NCI-H1105 treated with DMSO at 0.1 percent for 48 hours (cell line): ENCODE results near the gene OSTF1.

Experiments used
- DNase-seq: peaks from one replicate; lab custom pipeline; 2025; lab: John Stamatoyannopoulos, UW

The OSTF1 gene

DNA sequence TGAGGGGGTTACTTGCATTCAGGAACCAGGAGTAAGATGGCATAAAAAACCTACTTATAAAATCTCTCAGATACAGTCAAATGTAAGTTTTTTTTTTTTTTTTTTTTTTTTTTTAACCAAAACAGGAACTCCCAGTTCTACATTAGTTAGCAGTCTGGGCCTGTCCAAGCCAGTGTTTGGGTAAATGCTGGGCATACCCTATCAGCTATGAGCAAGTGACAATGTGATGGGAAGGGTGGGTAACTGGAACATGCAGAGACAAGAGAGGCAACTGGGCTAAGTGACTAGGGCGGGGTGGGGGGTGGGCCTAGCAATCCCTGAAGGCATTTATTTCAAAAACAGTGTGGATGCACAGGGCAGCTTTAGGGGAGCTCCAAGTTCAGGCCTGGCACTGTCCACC lies 2.7 kb upstream of the OSTF1 start:
- DNase-seq, result no peak

DNA sequence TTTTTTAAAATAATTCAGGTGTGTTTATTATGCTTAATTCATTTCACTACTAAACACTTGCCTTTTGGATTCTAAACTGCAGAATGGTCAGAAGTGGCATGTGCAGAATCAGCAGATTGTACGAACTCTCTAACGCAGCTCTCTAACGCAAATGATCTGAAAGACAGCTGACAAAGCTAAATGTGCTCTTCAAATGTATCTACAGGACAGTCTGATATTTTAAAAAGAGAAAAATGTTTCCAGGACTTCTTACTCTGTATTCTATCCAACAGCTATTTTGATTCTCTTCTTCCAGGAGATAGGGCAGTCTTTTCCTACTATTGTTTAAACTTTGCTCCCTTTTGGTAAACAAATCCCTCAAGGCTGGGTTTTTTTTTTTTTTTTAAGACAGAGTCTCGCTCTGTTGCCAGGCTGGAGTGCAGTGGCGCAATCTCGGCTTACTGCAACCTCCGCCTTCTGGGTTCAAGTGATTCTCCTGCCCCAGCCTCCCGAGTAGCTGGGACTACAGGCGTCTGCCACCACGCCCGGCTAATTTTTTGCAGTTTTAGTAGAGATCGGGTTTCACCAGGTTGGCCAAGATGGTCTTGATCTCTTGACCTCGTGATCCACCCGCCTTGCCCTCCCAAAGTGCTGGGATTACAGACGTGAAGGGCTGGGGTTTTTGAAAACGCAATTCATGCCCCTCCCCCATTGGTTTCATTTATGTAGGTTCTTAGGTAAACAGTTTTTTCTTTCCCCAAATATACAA lies 1.6 kb upstream of the OSTF1 start:
- no peak for DNase-seq

DNA sequence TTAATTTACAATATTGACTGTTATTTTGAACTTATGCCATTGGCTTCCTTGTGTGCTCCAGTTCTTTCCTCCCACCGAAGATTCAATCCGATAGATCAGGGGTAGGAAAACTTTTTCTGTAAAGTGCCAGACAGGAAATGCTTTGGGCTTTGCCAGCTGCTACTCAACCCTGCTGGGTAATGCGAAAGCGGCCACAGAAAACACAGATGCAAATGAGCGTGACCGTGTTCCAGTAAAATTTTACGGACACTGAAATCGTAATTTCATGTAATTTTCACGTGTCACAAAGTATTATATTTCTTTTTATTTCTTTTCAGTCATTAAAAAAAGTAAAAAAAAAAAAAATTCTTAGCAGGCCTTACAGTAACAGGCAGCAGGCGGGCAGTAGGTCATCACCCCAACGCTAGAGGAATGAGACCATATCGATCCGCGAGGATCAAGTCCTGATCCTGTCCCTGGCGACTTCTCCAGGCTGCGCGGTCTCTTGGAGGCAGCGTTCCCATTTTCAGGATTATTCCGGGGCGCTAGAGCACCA lies 958 bp upstream of the OSTF1 start:
- no peak for DNase-seq

DNA sequence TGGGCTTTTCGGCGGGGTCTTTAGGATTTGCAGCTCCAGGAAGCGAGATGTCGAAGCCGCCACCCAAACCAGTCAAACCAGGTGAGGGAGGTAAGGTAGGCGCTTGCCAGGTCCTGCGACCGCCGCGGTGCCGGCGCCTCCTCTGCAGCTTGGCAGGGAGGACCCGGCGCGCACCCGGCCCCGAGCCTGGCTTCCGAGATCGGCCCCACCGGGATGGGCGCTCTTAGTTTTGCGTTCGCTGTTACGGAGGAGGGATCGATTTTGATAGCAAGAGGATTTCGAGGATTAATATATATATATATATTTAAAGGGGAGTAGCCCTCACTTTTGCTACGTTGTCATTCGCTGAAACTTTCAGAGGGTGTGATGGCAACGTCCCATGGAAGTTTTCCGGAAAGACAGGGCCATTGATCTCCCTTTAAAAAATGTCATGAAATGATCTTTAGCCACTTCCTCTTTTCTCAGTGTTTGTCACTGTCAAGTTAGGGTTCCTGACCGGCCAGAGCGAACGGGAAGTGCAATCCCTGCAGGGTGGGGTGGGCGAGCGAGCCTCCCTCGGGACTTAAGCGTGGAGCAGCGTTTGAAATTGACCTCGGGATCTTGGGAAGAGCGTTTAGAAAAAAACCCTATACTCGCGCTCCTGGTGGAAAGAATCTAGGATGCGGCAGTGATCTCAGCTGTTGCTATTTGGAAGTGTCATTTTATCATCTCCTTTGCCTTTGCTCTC lies 495 bp downstream of the OSTF1 start:
- DNase-seq, result peak; percentile 34

DNA sequence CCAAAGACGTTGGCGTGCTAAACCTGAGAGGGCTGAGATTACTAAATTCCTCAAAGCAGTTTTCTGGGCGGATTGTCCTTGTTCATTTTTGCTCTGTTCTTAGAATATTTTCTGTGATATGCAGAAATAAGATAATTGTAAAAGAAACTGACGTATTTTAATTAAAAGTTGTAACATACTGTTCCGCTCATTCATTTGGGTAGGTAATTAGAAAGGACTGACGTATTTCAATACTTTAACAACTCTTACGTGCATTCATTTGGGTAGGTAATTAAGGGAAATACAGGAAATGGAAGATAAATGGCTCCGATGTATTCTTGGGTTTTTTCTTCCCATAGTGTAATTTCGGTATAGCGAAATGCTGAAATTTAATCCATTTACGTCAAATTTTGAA lies 1.1 kb downstream of the OSTF1 start:
- peak; percentile 11 for DNase-seq

DNA sequence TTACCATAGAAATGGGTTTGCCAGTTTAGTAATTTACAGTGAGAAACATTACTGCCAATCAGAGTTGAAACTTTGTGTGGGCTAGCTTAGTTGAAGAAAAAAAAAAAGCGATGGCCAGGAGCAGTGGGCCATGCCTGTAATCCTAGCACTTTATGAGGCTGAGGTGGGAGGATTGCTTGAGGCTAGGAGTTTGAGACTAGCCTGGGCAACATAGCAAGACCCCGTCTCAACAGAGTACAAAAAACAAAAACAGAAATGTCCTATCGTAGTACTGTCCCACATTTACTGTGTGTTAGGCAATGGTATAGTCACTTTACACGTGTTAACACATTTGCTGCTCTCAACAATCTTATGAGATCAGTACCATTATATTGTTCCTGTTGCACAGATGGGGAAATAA lies 2.3 kb downstream of the OSTF1 start:
- no peak for DNase-seq

DNA sequence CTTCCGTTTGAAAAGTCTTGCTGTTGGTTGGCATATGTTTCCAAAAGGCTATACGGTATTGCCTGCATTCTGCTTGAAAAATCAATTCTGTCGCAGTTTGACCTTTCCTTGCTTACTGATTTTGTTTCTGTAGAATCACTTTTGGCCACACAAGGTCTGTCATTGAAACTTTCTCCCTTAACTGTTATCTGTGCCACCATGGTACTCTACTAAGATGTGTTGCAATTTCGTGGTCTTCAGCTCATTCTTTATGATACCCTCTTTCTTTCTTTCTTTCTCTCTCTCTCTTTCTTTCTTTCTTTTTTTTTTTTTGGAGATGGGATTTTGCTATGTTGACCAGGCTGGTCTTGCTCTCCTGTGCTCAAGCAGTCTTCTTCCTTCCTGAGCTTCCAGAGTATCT lies 4.5 kb downstream of the OSTF1 start:
- DNase-seq, result no peak

DNA sequence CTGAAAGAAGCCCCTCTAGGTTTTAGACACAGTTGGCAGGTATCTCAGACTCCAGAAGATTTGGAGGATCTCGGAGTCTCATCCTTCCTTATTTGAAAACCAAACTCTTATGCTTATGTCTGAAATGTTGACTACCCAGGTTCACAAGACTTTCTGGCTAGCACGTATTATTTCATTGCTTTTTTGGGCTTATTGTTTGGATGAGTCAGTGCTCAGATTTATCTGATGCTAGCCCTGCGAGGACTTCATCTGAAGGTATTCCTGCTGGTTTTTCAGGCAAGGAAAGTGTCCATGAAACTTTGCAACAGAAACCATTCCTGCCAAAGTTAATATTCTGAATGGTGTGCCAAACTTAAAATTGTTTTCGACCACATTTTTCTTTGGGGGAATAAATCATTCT lies 8.5 kb downstream of the OSTF1 start:
- DNase-seq, result no peak

DNA sequence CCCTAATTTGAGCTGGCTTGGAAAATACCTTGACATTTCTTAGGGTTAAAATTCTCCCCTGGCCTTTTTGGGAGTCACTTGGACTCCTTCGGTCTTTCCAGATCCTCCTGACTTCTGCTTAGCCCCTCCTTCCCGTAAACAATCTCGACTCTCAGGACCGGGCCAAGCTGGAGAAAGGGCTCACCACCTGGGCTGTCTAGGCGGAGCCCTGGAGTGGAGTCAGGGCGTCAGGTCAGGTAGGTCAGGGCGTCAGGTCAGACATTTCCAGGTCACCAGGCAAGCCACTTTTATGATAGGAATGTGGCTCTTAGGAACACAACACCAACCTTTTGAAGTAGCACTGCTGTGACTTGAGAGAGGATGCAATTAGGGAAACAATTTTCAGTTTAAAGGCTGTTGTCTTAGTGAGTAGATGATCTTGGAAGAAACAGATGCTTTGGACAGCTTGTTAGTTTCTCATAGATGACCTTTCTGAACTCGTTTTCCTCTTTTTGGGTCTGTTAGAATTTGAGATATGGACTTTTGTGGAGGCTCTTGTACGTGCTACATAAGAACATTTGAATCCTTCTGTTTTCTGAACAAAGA lies 12.8 kb downstream of the OSTF1 start:
- DNase-seq, result no peak

DNA sequence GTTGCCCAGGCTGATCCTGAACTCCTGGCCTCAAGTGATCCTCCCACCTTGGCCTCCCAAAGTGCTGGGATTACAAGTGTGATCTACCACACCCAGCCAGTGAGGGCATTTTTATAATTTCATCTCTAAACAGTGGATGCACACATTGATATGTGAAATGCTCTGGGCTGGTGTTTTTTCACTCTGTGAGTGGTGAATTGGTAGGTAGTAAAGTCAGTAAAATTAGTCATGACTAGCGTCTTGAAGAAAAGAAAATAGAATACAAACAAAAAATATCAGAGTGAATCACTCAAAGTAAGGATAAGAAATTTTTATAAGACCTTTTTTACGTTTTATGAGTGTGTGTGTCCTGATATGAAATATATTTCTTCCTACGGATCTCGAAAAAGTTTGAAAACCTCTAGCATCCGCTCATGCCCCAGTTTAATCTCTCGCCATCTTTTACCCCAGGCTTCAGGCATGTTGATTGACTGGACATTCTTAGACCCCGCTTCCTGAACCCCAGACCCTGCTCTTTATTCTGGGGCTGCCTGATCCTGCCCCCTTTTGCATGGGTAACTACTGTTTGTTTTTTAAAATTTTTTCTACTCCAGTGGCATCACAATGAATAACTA lies 14.0 kb downstream of the OSTF1 start:
- no peak for DNase-seq

DNA sequence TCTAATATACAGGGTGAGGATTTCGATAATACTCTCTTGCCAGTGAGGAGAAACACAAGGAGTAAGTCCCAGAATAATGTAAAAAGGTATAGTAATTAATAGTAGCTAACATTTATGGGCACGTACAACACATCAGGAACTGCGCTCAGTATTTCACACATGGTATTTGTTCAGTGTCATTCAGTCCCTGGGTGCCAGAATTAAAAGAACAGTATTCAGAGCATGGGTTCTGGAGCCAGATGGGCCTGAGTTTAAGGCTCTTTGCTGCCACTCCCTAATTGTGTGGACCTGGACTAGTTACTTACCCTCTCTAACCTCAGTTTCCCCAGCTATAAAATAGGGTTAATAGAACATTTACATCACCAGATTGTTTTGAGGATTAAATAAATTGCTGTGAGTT lies 16.3 kb downstream of the OSTF1 start:
- no peak for DNase-seq

DNA sequence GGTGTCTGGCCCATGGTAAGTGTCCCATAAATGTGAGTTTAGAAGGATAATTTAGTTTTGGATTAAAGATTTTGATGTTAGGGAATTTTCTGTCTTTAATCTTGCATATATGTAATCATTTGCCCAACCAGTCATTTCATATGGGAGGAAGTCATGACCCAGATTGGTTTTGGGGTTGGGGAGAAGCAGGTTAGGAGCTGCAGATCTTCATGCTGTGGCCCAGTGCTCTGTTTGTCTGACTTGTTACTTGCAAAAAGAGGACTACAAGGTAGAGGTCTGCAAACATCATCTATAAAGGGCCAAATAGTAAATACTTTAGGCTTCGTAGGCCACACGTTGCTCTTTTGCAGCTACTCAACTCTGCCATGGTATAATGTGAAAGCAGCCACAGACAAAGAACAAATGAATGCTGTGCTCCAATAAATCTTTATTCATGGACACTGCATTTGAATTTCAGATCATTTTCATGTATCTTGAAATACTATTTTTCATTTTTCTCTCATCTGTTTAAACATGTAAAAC lies 16.8 kb downstream of the OSTF1 start:
- no peak for DNase-seq

DNA sequence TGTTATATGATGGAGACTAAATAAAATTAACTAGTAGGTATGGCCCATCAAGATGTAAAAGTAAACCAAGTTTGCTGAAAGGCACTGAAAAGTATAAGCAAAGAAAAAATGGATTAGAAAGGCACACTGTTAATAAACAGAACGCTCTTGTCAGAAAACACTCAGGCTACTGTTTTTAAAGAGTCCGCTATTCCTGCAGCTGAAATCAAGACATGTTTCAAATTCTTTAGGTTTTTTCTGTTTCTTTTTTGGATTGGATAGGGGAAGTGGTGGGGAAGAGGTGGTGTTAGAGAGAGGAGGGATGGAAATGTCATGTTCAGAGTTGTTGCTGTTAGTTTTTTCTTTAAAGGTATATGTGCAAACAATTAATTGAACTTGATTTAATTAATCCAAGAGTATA lies 17.5 kb downstream of the OSTF1 start:
- DNase-seq, result no peak

DNA sequence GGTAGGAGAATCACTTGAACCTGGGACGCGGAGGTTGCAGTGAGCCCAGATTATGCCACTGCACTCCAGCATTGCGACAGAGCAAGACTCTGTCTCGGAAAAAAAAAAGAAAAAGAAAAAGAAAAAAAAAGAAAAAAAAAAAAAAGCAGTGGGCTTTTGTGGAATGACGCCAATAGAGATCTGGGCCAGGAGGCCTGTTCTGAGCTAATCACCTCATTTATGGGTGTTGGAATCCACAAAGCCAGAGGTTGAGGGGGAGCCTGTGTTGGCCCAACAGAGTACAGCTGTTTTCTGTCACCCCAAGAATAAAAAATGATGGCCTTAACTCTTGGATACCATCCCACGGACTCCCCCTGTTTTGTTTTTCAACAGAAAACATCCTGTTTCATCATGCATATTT lies 18.5 kb downstream of the OSTF1 start:
- DNase-seq, result no peak

DNA sequence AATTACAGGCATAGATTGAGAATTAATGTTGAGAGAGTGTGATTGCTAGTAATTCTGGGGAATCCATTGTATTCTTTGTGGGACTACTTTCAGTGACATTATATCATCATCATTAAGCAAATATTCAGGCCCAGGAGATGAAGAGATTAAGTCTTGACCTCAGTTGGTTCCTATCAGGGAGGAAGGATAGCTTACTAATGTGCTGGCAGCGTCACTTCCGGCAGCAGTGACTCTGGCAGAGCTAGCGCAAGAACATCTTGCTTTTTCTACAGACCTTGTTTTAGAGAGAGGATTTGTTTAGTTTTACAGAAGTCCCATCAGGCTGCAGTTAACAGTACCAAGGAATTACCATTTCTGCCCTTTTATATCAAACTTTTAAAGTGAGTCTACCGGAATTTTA lies 20.3 kb downstream of the OSTF1 start:
- DNase-seq, result no peak

DNA sequence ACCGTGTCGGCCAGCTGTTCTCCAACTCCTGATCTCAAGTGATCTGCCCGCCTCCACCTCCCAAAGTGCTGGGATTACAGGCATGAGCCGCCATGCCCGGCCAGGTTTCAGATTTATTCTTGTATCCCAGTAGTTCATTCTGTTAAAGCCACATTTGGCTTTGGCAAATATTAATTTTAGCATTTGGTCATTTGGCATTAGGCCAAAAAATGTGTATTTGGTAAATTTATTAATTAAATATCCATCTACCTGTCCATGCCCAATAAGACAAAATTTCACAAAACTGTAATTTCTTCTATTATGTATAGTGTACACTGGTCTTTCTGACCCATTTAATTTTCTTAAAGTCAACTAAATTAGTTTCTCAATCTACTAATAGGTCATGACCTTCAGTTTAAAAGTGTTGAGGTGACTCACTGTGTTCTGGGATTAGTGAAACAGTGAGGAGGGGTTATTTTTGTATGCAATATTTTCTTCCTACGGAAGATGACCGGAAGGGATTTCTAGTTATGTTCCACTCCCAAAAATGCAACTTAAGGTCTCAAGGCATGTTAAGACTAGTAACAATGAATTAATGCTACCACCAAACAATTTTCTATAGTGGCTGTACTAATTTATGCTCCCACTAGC lies 21.0 kb downstream of the OSTF1 start:
- DNase-seq, result no peak

DNA sequence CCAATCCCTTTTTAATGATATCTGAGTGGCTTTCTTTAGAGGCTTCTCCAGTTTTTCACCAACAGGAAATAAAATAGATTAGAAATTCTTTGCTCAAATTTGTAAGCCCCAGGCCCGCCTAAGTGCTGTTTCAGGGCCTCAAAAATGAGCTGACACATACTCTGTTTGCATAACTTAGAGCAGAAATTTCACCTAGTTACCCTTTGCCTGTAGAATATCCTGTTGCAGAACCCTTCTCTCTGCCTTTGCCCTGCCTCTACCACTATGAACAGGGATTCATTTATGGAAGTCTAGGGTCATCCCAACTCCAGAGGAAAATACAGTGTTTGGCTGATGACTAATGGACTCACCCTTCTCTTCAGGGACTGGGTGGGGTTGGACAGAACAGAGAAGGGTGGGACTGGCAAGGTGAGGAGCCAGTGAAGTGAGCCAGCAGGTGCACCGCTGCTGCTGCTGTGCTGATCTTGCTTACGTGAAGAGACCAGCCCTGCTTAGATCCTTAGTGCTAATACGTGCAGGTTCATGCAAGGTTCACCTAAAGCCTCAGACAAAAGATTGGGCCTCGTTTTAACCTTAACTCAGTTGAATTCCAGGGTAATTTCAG lies 22.8 kb downstream of the OSTF1 start:
- DNase-seq, result no peak

DNA sequence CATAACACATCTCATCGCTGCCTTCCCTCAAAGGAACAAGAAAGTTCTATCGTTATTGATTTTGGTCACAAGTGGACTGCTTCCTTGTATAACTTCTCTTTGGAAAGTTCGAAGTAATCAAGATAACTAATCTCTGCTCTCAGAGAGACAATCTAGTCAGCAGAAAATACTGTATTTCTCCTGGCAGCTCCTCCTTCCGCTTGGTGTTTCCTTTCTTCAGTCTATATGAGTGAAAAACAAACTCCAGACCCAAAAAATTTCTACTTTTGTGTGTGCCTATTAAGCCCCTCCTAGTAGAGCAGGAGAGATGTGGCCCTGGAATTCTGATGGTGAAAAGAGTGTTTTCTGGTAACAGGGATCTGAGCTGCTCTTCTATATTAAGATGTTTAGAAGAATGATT lies 24.5 kb downstream of the OSTF1 start:
- DNase-seq, result no peak

DNA sequence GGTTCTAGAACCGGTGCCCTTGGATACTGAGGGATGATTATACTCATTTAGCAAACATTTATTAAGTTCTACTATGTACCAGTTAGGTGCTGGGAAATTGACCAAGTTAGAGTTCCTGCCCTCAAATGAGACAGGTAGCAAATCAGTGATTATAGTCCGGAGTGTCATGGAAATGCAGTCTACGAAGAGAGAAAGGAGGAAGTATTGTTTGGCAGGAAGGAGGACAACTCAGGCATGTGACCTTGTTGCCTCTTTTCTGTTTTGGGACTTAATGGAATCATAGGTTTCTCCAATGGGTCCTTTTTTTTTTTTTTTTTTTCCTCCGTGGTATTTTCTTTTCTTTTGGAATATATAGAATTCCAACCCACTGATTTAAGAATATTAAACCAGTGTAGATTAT lies 28.0 kb downstream of the OSTF1 start:
- DNase-seq, result no peak

DNA sequence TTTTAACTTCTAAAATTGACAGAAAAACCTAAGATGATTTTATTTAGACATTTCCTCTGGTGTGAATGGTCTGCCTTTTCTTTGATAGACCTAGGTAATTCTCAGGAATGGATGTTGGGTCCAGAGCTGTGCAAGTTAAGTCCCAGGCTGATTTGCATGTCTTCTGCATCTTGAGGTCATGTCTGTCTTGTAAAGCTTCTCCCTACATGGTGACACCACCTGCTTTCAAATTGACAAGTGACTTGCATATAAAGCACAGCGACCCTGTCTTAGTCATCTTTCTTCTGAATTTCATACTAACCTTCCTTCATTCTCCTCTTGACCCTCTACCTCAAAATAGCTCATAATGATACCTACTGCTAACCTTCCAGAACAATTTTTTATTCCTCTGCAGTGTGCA lies 29.2 kb downstream of the OSTF1 start:
- DNase-seq, result no peak

DNA sequence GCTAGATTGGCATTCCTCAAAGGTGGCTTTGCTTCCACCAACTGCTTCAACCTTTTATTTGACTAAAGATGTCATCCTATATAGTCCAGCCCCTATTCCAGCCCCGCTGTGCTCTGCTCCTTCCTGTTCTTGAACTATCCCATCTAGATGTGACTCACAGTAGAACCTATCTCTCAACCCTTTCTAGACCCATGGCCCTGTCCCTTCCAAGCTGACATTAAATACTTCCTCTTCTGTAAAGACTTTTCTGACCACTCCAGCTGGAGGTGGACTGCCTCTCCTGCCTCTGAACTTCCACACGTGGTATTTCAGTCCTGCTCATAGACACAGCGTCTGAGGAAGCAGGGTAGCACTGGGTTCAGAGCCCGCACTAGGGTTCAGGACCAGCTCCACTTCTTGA lies 32.4 kb downstream of the OSTF1 start:
- no peak for DNase-seq
